Measurements from ENCODE around the gene KLK7. TPM values are rescaled to one million over a fixed set of nuclear protein-coding genes. Genes with fewer than 3 reads are reported as not detected.

Gene KLK7
- total and polyA plus RNA-seq, 10 of the 15 experiments (the other 5 are each of a cell fraction or from before 2014, with no cell fraction given): not detected

- no peaks in the 10 kb centered on the region for H3K36me3 ChIP-seq (ENCODE audit: control insufficient read depth in 2 of 2, insufficient read depth in 2 of 2, low read length in 1 of 2)
- BruUV-seq (replicated peaks): no TSS peak
- no peak overlapping the region for H3K27ac ChIP-seq (ENCODE audit: control insufficient read depth, insufficient read depth)
- H3K9ac ChIP-seq (ENCODE audit: control insufficient read depth, insufficient read depth, low read length): no peak overlapping the region
- TF ChIP-seq ZNF622 (IDR thresholded peaks at IDR 0.05) (no peak), SUPT20H (IDR thresholded peaks at IDR 0.05; ENCODE audit: borderline replicate concordance, control insufficient read depth, low read depth, low read length) (no peak), BHLHE40 (IDR thresholded peaks at IDR 0.05; ENCODE audit: borderline replicate concordance in 1 of 2, low read depth in 2 of 2, low read length in 1 of 2) (no peak), EZH2 (IDR thresholded peaks at IDR 0.05; ENCODE audit: borderline replicate concordance, control insufficient read depth, low read depth, low read length) (no peak), MLLT1 (IDR thresholded peaks at IDR 0.05) (no peak), NR2C2 (IDR thresholded peaks at IDR 0.05; ENCODE audit: borderline replicate concordance, control insufficient read depth, insufficient read length, low read depth) (no peak), PAX8 (IDR thresholded peaks at IDR 0.05) (no peak), SUZ12 (IDR thresholded peaks at IDR 0.05; ENCODE audit: unreplicated experiment) (no peak), RAD51 (IDR thresholded peaks at IDR 0.05) (no peak), TCF3 (IDR thresholded peaks at IDR 0.05; ENCODE audit: borderline replicate concordance, insufficient read depth, low read depth, low read length) (no peak), BMI1 (IDR thresholded peaks at IDR 0.05; ENCODE audit: borderline replicate concordance) (no peak), NFYB (IDR thresholded peaks at IDR 0.05; ENCODE audit: insufficient read depth, low read depth, low read length) (no peak), LARP7 (IDR thresholded peaks at IDR 0.05) (no peak), SIN3A (IDR thresholded peaks at IDR 0.05; ENCODE audit: low read depth, low read length) (no peak)
- WGBS (ENCODE audit: insufficient coverage, insufficient replicate concordance, low lambda C conversion rate, missing lambda C conversion rate): 31% methylated on average over 4 of the region's 4 CpGs
- FAIRE-seq: no peak
- H3K79me2 ChIP-seq (ENCODE audit: control insufficient read depth, insufficient read depth, low read length): no peaks in the 10 kb centered on the region
- peaks cover 2% of the 10 kb centered on the region; the same call in 1 of the 3 replicates for H3K9me3 ChIP-seq (replicated peaks; ENCODE audit: control insufficient read depth, insufficient read depth, low read length)
- no peaks in the 10 kb centered on the region for H3K4me1 ChIP-seq (ENCODE audit: control insufficient read depth, insufficient read depth, low read length)
- H3K27me3 ChIP-seq (replicated peaks in 1 of 2; ENCODE audit: control insufficient read depth in 2 of 2, insufficient read depth in 2 of 2, low read length in 1 of 2): no peaks in the 10 kb centered on the region; a peak in 1 of 4 replicates
- no peak overlapping the region for H2AFZ ChIP-seq (ENCODE audit: control insufficient read depth, low read depth, low read length)
- intact Hi-C loops (cut with micrococcal nuclease; ENCODE audit: unreplicated experiment) (no loop called here), in situ Hi-C loops (cut with MboI) (no loop called here)
- no peak for DNase-seq (ENCODE audit: low read depth, low spot score)
- SMC1A ChIA-PET (ENCODE audit: uncharacterized antibody, unreplicated experiment): no interaction called here
- RAD21 ChIA-PET (ENCODE audit: unreplicated experiment): no interaction called here
- CTCF ChIA-PET: no interaction called here
- no peak overlapping the region for H3K4me3 ChIP-seq
- ATAC-seq: no peak
- no peak overlapping the region for H3K4me2 ChIP-seq (ENCODE audit: control insufficient read depth, insufficient read depth)
- POLR2A ChIA-PET: no interaction called here
- no peaks in the 10 kb centered on the region for H4K20me1 ChIP-seq (ENCODE audit: control insufficient read depth, insufficient read depth)
Measured at GRCh38 chr19:50998686-50999085, 15.0 kb upstream of the KLK7 start.
